Spinal cord (tissue), 10 donors: Measurements from ENCODE around the gene KCNA3. TPM values are rescaled to one million over a fixed set of nuclear protein-coding genes. Genes with fewer than 3 reads are reported as not detected.

Experiments
- DNase-seq, 6 donors: peaks; one replicate each; pipeline versions ENCODE4 v3.0.0 to v3.0.0-alpha.2; 2013 to 2015; ENCODE audit warnings: low spot score in 6 of 6, low read depth in 4 of 6
- H3K27ac ChIP-seq: one replicate; pipeline ENCODE4 v1.5.1; 2013; ENCODE audit warnings: low read depth, low read length, control low read depth
- H3K27me3 ChIP-seq: one replicate; pipeline ENCODE4 v1.6.1; 2013; ENCODE audit warnings: low read length; ENCODE audit not compliant: control insufficient read depth, insufficient read depth
- H3K36me3 ChIP-seq: one replicate; pipeline ENCODE4 v1.6.1; 2013; ENCODE audit warnings: low read length; ENCODE audit not compliant: control insufficient read depth, insufficient read depth
- H3K4me1 ChIP-seq: one replicate; pipeline ENCODE4 v1.6.1; 2013; ENCODE audit warnings: low read length; ENCODE audit not compliant: control insufficient read depth, insufficient read depth
- H3K4me3 ChIP-seq: one replicate; pipeline ENCODE4 v1.5.1; 2013; ENCODE audit warnings: low read depth, low read length, control low read depth
- H3K9me3 ChIP-seq: one replicate; pipeline ENCODE4 v1.6.1; 2013; ENCODE audit warnings: low read length; ENCODE audit not compliant: control insufficient read depth, insufficient read depth
- WGBS: methylation state at CpG from one replicate; pipeline ENCODE4 v1.1.5; 2013; ENCODE audit warnings: missing lambda C conversion rate; ENCODE audit not compliant: insufficient coverage; 5-methylcytosine and 5-hydroxymethylcytosine counted together
- polyA plus RNA-seq, 2 donors: library from polyadenylated mRNA; unstranded; fragments of 120-200 nt; gene quantifications; one replicate each; pipeline ENCODE4 v1.2.1, GENCODE V29; 2013; ENCODE audit not compliant: insufficient read length in 2 of 2
- total RNA-seq, 2 donors: library from RNA; depleted of rRNA in 1 of 2; stranded (reverse); fragments of 120-200 nt in 1 of 2; fragments of >200 nt in 1 of 2; gene quantifications; one replicate each; pipeline versions ENCODE4 v1.2.3 to v1.2.4, GENCODE V29; 2013 to 2014
- donor health status: healthy.

The KCNA3 gene
- total and polyA plus RNA-seq, 4 donors, result 2.3 to 11.5 (median 4.4) TPM

- Histone ChIP-seq H3K36me3 (no peaks in the 10 kb centered on the region), H3K4me3 (no peak overlapping the region), H3K27ac (no peak overlapping the region), H3K4me1 (no peaks in the 10 kb centered on the region), H3K9me3 (no peaks in the 10 kb centered on the region), H3K27me3 (no peaks in the 10 kb centered on the region)
- 100% methylated on average over 1 of the region's 4 CpGs for WGBS
- DNase-seq, result no peak
Observed at GRCh38 chr1:110686188-110686587, 11.4 kb upstream of the KCNA3 start.

GRCh38 chr1:110684491-110684890, 9.8 kb upstream of the KCNA3 start:
- Histone ChIP-seq H3K36me3 (no peaks in the 10 kb centered on the region), H3K9me3 (no peaks in the 10 kb centered on the region), H3K4me3 (no peak overlapping the region), H3K4me1 (no peaks in the 10 kb centered on the region), H3K27ac (no peak overlapping the region), H3K27me3 (no peaks in the 10 kb centered on the region)
- WGBS, result no CpG with 5 or more reads among the region's 2 CpGs
- DNase-seq, result no peak

DNA sequence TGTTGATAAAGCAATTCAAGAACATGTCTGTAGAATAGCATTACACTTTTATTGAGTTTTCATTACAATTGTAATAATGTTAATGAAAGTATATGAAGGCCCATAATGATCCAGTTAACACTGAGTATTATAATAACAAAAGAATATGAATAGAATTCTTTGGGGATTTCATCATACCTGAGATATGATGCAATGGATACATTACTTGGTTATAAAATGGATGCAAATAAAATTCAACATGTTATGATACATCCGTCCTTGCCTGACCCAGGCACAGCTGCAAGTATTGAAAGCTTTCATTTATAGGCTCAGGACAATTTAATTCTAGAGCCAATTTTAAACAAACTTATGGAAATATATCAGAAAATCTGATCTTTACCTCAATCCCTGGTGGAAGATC, 8.2 kb upstream of the KCNA3 start:
- H3K4me3 ChIP-seq, result no peak overlapping the region
- no peak overlapping the region for H3K27ac ChIP-seq
- 83% methylated on average over 1 of the region's 1 CpG for WGBS
- no peaks in the 10 kb centered on the region for H3K27me3 ChIP-seq
- H3K36me3 ChIP-seq, result no peaks in the 10 kb centered on the region
- no peaks in the 10 kb centered on the region for H3K9me3 ChIP-seq
- no peaks in the 10 kb centered on the region for H3K4me1 ChIP-seq
- no peak for DNase-seq

- H3K27me3 ChIP-seq, result peaks cover 2% of the 10 kb centered on the region
- 100% methylated on average over 1 of the region's 3 CpGs for WGBS
- peaks cover 4% of the 10 kb centered on the region for H3K4me1 ChIP-seq
Observed at GRCh38 chr1:110680036-110680735, 5.4 kb upstream of the KCNA3 start.

DNA sequence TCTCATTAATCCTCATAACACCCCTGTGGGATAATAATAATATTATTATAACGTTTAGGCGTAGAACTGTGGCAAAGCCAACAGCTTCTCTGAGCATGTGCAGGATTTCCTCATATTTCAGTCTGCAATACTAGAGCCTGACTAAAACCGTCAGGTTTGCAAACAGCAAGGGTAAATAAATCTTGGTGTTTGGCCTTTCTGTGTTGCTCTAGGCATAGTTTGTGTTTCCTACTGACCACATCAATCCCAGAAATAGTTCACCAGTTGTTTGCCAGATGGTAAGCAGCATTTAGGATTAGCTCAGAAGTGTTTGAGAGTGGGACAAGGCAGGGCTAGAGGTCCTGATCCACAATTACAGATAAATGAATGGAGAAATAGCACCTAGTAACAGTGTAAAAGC, 2.8 kb upstream of the KCNA3 start:
- Histone ChIP-seq H3K9me3 (no peaks in the 10 kb centered on the region), H3K36me3 (no peaks in the 10 kb centered on the region), H3K27ac (no peak overlapping the region), H3K4me3 (no peak overlapping the region), H3K27me3 (peaks cover 15% of the 10 kb centered on the region), H3K4me1 (peaks cover 14% of the 10 kb centered on the region)
- WGBS, result no CpG with 5 or more reads among the region's 3 CpGs
- DNase-seq, result no peak

More at GRCh38 chr1:110680036-110680735, 5.4 kb upstream of the KCNA3 start:
- no peak for DNase-seq
- Histone ChIP-seq H3K4me3 (no peak overlapping the region), H3K27ac (no peak overlapping the region), H3K9me3 (no peaks in the 10 kb centered on the region), H3K36me3 (no peaks in the 10 kb centered on the region)

DNA sequence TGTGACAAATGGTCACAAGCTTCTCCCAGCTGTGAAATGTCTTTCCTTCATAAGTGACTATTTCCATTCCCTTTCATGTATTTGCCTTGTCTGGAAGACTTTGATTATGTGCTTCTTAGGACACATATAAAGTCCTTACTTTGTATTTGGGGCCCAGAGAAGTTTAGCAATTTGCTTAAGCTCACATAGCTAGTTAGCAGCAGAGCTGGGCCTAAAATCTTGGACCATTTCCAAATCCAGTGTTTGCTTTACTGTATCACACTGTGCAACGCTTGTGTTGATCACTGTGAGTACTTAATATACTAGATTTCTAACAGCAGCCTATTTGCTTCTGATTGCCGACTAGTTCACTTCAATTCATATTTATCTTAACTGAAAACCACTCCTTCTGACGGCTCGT, 2.2 kb upstream of the KCNA3 start:
- Histone ChIP-seq H3K27me3 (peaks cover 16% of the 10 kb centered on the region), H3K27ac (no peak overlapping the region), H3K4me3 (no peak overlapping the region), H3K36me3 (no peaks in the 10 kb centered on the region), H3K9me3 (no peaks in the 10 kb centered on the region), H3K4me1 (peaks cover 14% of the 10 kb centered on the region)
- peak in 2 of 6 donors; percentile 29 to 72 for DNase-seq
- WGBS, result 60% methylated on average over 1 of the region's 4 CpGs

DNA sequence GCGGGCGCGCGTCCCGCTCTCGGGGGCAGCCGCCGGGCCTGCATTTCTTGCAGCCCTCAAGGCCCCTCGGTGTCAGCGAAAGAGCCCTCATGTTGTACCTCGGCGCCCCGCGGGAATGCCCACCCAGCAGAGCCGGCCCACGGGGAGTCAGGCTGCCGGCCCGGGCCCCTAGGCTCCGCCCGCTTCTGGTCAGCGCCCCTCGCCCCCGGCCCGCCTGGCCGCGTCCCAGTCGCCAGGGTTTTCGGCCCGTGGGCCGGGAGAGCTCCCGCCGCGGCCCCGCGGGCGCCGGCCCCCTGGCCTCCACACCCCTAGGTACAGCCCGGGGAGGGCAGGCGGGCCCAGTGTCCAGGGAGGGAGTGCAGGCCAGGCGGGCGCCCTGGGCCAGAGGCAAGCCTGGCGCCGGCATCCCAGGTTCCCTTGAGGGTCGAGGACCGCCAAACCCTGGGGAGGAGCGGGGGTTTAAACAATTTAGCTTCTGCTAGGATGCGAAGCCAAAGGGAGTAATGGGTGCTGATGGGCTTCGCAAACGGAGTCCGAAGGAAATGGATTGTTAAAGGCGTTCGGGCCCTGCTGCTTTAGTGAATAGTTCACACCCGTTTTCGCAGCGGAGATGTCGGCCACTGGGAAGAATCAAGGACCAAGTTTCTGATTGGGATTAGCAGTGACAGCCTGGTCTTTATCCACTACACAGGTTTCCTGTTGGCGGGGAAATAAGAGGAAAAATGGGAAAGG, 486 bp upstream of the KCNA3 start:
- Histone ChIP-seq H3K9me3 (no peaks in the 10 kb centered on the region), H3K36me3 (no peaks in the 10 kb centered on the region), H3K27me3 (peaks cover 18% of the 10 kb centered on the region), H3K4me3 (peak overlapping the region; percentile 28), H3K4me1 (peaks cover 14% of the 10 kb centered on the region), H3K27ac (peak overlapping the region; percentile 10)
- DNase-seq, result peak in 2 of 6 donors; percentile 61 to 69
- 2% methylated on average over 57 of the region's 57 CpGs for WGBS

DNA sequence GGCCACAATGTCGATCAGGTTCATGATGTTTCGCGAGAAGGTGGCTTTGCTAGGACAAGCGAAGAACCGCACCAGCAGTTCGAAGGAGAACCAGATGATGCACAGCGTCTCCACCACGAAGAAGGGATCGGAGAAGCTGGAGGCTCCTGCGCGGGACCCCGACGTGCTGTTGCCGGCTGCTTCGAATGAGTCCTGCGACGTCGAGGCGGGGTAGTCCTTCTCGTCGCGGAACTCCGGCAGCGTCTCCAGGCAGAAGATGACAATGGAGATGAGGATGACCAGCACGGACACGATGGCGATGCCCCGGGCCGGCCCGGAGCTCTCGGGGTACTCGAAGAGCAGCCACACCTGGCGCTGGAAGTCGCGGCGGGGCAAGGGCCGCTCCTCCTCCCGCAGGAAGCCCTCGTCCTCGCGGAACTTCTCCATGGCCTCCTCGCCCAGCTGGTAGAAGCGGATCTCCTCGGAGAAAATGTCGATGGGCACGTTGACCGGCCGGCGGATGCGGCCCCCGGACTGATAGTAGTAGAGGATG, 869 bp downstream of the KCNA3 start:
- Histone ChIP-seq H3K4me1 (peaks cover 14% of the 10 kb centered on the region), H3K27me3 (peaks cover 18% of the 10 kb centered on the region), H3K27ac (peak overlapping the region; percentile 34), H3K9me3 (no peaks in the 10 kb centered on the region), H3K4me3 (peak overlapping the region; percentile 37), H3K36me3 (no peaks in the 10 kb centered on the region)
- 19% methylated on average over 51 of the region's 51 CpGs for WGBS
- DNase-seq, result peak in 1 of 6 donors; percentile 18

DNA sequence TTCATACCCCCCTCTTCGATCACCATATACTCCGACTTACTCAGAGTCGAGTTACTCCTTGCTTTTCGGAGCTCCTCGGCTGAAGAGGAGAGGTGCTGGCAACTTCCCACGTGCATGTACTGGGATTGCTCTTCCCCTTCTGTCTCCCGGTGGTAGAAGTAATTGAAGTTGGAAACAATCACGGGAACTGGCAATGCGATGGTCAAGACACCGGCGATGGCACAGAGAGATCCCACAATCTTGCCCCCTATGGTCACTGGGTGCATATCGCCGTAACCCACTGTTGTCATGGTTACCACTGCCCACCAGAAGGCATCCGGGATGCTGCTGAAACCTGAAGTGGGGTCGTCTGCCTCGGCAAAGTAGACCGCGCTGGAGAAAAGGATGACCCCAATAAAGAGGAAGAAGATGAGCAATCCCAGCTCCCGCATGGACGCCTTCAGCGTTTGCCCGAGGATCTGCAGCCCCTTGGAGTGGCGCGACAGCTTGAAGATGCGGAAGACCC, 1.5 kb downstream of the KCNA3 start:
- DNase-seq, result peak in 2 of 6 donors; percentile 49 to 79
- 34% methylated on average over 24 of the region's 25 CpGs for WGBS
- H3K9me3 ChIP-seq, result no peaks in the 10 kb centered on the region
- H3K4me3 ChIP-seq, result peak overlapping the region; percentile 37
- H3K27ac ChIP-seq, result no peak overlapping the region
- no peaks in the 10 kb centered on the region for H3K36me3 ChIP-seq
- peaks cover 18% of the 10 kb centered on the region for H3K27me3 ChIP-seq
- H3K4me1 ChIP-seq, result peaks cover 14% of the 10 kb centered on the region
